ENCODE measurements around the gene CP. TPM values are rescaled to one million over a fixed set of nuclear protein-coding genes. Genes with fewer than 3 reads are reported as not detected.
"Not testable (repeated sequence)": the region's sequence is repeated elsewhere in the genome, so short reads cannot be mapped to it uniquely, and the experiment has no call there.

The CP gene
- total and polyA plus RNA-seq, 4 experiments from 2014 or later, result 0.34 TPM; not detected in 3

DNA sequence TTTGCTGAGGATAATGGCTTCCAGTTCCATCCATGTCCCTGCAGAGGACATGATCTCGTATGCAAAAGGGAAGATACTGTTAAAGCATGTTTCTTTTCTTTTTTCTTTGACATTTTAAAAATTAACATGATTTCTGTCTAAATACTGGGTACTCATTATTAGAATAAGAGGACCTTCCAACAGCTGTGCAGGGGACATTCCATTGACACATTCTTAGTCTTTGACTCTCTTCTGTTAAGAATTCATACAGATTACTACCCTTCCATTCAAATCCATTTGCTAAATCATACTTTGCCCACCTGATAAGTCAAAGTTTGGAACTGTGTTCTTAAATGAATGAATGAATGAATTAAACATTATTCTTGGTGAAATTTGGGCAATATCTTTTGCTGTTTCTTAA is 5.1 kb upstream of the CP start:
- no peak for DNase-seq
- no peak overlapping the region for H3K27ac Mint-ChIP-seq
- H3K36me3 Mint-ChIP-seq, result no peaks in the 10 kb centered on the region
- H3K4me3 Mint-ChIP-seq, result peak overlapping the region in 1 of 8 donors; percentile 63
- H3K27me3 Mint-ChIP-seq, result peaks cover 0 to 1% of the 10 kb centered on the region in 2 donors
- H3K4me3 ChIP-seq (ENCODE audit: low read length in 2 of 2), result no peak overlapping the region
- no peak overlapping the region for H3K27ac ChIP-seq (ENCODE audit: low read depth, low read length)
- H3K27me3 ChIP-seq (ENCODE audit: insufficient read depth, low read length), result no peaks in the 10 kb centered on the region
- peaks cover 18% of the 10 kb centered on the region for H3K4me1 ChIP-seq (ENCODE audit: insufficient read depth, low read length)
- no peaks in the 10 kb centered on the region for H3K36me3 ChIP-seq (ENCODE audit: insufficient read depth, low read length)
- ChIA-PET CTCF (ENCODE audit: partially characterized antibody) (no interaction called here), POLR2A (ENCODE audit: partially characterized antibody) (no interaction called here)
- peaks cover 0 to under 1% (median 0%) of the 10 kb centered on the region in 8 donors for H3K9me3 Mint-ChIP-seq
- intact Hi-C loops (cut with micrococcal nuclease), result no loop called here
- H3K4me1 Mint-ChIP-seq, result peaks cover 11 to 27% (median 21%) of the 10 kb centered on the region in 4 donors
- no peaks in the 10 kb centered on the region for H3K9me3 ChIP-seq (ENCODE audit: control insufficient read depth in 1 of 2, low read length in 2 of 2)

DNA sequence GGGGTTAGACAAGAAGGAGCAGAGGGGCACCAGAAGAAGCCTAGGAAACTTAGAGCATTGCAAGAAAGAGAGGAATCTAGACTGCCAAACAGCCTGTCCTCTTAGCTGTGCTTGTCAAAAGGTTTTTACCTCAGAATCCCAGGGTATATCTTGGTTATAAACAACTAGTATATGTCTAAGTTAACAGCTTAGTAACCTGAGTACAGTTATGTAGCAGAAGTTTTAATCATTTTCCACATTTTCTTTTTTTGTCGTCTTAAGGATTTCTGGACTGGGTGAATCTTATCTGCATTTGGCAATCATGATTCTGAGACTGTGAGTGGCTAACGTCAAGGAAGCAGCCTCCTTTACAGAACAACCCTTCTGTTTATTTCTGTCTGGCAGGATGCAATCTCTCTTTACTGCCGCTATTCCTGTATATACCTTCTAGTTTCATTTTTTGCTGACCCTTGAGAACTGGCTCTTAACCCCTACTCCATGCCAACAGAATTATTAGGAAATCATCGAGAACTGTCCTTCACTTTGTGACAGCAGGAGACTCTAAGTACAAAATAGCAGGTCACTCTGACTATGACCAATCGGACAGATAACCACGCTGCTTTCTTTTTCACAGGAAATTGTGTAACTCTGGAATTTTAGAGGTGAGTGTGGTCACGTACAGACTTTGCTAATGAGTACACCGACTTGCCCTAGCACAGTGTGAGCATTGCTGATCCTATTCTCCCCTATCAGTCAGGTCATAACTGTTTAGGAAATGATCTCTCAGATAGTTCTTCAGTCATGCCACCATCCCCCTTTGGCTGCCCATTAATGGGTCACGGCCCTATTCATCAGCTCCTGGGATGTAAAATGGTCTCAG is 3.3 kb upstream of the CP start:
- H3K36me3 ChIP-seq (ENCODE audit: insufficient read depth, low read length), result no peaks in the 10 kb centered on the region
- Mint-ChIP-seq H3K9me3 (no peaks in the 10 kb centered on the region), H3K36me3 (no peaks in the 10 kb centered on the region), H3K4me3 (peak overlapping the region; percentile 84 to 95 (median 91)), H3K4me1 (peaks cover 11 to 27% (median 21%) of the 10 kb centered on the region in 4 donors), H3K27me3 (no peaks in the 10 kb centered on the region), H3K27ac (peak overlapping the region; percentile 45 to 93 (median 82))
- ChIA-PET POLR2A (ENCODE audit: partially characterized antibody) (no interaction called here), CTCF (ENCODE audit: partially characterized antibody) (interaction anchor here (0.9 to 1.9 kb wide), 3 partner anchors 8 to 105 kb away, joined by 3 to 4 read pairs (median 4); no protein-coding TSS in a partner anchor)
- peaks cover 18% of the 10 kb centered on the region for H3K4me1 ChIP-seq (ENCODE audit: insufficient read depth, low read length)
- no peak overlapping the region for H3K27ac ChIP-seq (ENCODE audit: low read depth, low read length)
- H3K9me3 ChIP-seq (ENCODE audit: control insufficient read depth in 1 of 2, low read length in 2 of 2), result no peaks in the 10 kb centered on the region
- peak in 4 of 5 donors; percentile 11 to 23 (median 13) for DNase-seq
- intact Hi-C loops (cut with micrococcal nuclease), result no loop called here
- peak overlapping the region in 1 of 2 donors; percentile 30 for H3K4me3 ChIP-seq (ENCODE audit: low read length in 2 of 2)
- no peaks in the 10 kb centered on the region for H3K27me3 ChIP-seq (ENCODE audit: insufficient read depth, low read length)

DNA sequence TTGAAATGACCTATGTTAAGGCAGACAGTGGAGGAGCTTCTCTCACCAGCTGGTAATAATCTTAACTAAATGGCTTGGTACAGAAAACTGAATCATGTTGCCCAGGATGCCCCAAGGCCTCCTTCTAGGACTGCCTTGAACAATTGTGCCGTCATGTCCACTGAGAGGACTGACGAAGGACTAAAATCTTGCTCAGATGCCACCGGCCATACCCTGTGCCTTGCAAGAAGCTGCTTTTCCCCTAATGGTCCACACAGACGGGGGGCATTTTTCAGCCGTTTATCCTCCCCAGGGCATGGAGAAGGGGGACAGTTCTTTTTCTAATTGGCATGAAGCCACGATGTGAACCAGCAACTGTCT is 1.8 kb upstream of the CP start:
- Histone ChIP-seq H3K36me3 (ENCODE audit: insufficient read depth, low read length) (no peaks in the 10 kb centered on the region), H3K4me1 (ENCODE audit: insufficient read depth, low read length) (peaks cover 18% of the 10 kb centered on the region), H3K27me3 (ENCODE audit: insufficient read depth, low read length) (no peaks in the 10 kb centered on the region), H3K27ac (ENCODE audit: low read depth, low read length) (no peak overlapping the region), H3K9me3 (ENCODE audit: control insufficient read depth in 1 of 2, low read length in 2 of 2) (no peaks in the 10 kb centered on the region), H3K4me3 (ENCODE audit: low read length in 2 of 2) (no peak overlapping the region)
- Mint-ChIP-seq H3K27me3 (no peaks in the 10 kb centered on the region), H3K4me1 (peaks cover 11 to 27% (median 21%) of the 10 kb centered on the region in 4 donors), H3K4me3 (peak overlapping the region in 1 of 8 donors; percentile 33), H3K27ac (no peak overlapping the region), H3K9me3 (no peaks in the 10 kb centered on the region), H3K36me3 (no peaks in the 10 kb centered on the region)
- intact Hi-C loops (cut with micrococcal nuclease), result no loop called here
- no peak for DNase-seq
- POLR2A ChIA-PET (ENCODE audit: partially characterized antibody), result no interaction called here
- CTCF ChIA-PET (ENCODE audit: partially characterized antibody), result no interaction called here

DNA sequence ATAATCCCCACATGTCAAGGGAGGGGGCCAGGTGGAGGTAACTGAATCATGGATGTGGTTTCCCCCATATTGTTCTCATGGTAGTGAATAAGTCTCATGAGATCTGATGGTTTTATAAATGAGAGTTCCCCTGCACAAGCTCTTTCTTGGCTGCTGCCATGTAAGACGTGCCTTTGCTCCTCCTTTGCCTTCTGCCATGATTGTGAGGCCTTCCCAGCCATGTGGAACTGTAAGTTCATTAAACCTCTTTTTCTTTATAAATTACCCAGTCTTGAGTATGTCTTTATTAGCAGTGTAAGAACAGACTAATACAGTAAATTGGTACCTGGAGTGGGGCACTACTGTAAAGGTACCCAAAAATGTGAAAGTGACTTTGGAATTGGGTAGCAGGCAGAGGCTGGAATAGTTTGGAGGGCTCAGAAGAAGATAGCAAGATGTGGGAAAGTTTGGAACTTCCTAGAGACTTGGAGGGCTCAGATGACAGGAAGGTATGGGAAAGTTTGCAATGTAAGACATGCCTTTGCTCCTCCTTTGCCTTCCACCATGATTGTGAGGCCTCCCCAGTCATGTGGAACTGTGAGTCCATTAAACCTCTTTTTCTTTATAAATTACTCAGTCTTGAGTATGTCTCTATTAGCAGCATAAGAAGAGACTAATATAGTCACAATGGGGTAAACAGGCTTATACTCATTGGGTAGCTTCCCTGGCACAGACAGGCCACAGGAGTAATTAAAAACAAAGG is 2.1 kb downstream of the CP start:
- H3K27ac Mint-ChIP-seq; H3K27me3 ChIP-seq (ENCODE audit: insufficient read depth, low read length); POLR2A ChIA-PET (ENCODE audit: partially characterized antibody); H3K36me3 ChIP-seq (ENCODE audit: insufficient read depth, low read length); H3K4me3 ChIP-seq (ENCODE audit: low read length in 2 of 2); intact Hi-C loops (cut with micrococcal nuclease); H3K27ac ChIP-seq (ENCODE audit: low read depth, low read length); H3K4me3 Mint-ChIP-seq; H3K9me3 Mint-ChIP-seq; DNase-seq; H3K36me3 Mint-ChIP-seq; H3K9me3 ChIP-seq (ENCODE audit: control insufficient read depth in 1 of 2, low read length in 2 of 2); CTCF ChIA-PET (ENCODE audit: partially characterized antibody); H3K27me3 Mint-ChIP-seq: not testable (repeated sequence)
- peaks cover 3 to 16% (median 11%) of the 10 kb centered on the region in 4 donors for H3K4me1 Mint-ChIP-seq
- H3K4me1 ChIP-seq (ENCODE audit: insufficient read depth, low read length), result peaks cover 11% of the 10 kb centered on the region

DNA sequence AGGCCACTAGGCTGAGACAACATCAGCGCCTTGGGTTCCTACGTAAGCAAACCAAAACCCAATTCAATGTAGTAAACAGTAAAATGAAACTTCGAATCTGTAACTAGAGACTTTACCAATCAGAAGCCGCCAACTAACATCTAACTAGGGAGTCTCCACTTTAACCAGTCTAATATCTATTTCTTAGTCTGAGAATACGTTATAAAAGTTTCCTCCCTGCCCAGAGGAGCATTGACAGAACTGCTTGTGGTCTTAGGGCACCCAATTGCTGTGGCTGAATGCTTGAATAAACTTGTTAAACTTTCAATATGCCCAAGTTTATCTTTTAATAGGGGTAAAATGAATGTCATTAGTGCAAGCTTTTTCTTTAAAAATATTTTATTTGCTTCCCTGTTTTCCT is 4.3 kb downstream of the CP start:
- Mint-ChIP-seq H3K27ac (no peak overlapping the region), H3K36me3 (no peaks in the 10 kb centered on the region), H3K9me3 (no peaks in the 10 kb centered on the region)

DNA sequence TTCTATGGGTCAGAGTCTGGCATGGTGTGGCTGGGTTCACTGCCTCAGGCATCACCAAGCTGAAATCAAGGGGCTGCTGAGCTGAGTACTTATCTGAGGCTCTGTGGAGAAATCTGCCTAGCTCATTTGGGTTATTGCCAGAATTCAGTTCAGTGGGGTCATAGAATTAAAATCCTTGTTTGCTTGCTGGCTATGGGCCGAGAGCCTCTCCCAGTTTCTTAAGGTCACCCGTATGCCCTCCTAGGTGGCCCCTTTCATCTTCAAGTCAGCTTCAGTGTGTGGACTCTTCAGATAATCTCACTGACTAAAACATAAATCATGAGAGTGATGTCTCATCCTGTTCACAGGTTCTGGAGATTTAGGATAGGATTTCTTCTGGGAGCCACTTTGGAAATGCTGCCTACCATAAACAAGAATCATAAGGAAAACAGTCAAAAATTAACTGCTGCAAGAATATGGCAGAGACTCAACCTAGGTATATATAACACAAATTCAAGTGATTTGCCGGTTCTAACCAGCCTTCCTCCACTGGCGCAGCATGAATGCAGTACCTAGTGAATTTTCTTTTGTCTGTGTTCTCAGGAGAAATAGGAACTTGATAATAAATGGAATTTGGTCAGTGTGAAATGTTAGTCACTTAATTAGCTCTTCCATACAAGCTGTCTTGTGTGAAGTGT is 5.3 kb downstream of the CP start:
- H3K4me3 ChIP-seq (ENCODE audit: low read length in 2 of 2), result no peak overlapping the region
- Mint-ChIP-seq H3K4me3 (no peak overlapping the region), H3K36me3 (no peaks in the 10 kb centered on the region), H3K27me3 (peaks cover 0 to 3% of the 10 kb centered on the region in 2 donors), H3K9me3 (no peaks in the 10 kb centered on the region), H3K4me1 (no peaks in the 10 kb centered on the region), H3K27ac (no peak overlapping the region)
- intact Hi-C loops (cut with micrococcal nuclease), result no loop called here
- H3K9me3 ChIP-seq (ENCODE audit: control insufficient read depth in 1 of 2, low read length in 2 of 2), result no peaks in the 10 kb centered on the region
- H3K27me3 ChIP-seq (ENCODE audit: insufficient read depth, low read length), result no peaks in the 10 kb centered on the region
- no peaks in the 10 kb centered on the region for H3K36me3 ChIP-seq (ENCODE audit: insufficient read depth, low read length)
- DNase-seq, result no peak
- no peak overlapping the region for H3K27ac ChIP-seq (ENCODE audit: low read depth, low read length)
- H3K4me1 ChIP-seq (ENCODE audit: insufficient read depth, low read length), result no peaks in the 10 kb centered on the region
- CTCF ChIA-PET (ENCODE audit: partially characterized antibody), result interaction anchor here (0.6 to 1.0 kb wide), 2 partner anchors 9 to 314 kb away, joined by 3 to 4 read pairs; no protein-coding TSS in a partner anchor
- POLR2A ChIA-PET (ENCODE audit: partially characterized antibody), result no interaction called here

More for the DNA sequence above, 4.3 kb downstream of the CP start:
- Mint-ChIP-seq H3K4me1 (no peaks in the 10 kb centered on the region), H3K4me3 (no peak overlapping the region), H3K27me3 (peaks cover 0 to 2% of the 10 kb centered on the region in 2 donors)
- H3K36me3 ChIP-seq (ENCODE audit: insufficient read depth, low read length), result no peaks in the 10 kb centered on the region
- no peaks in the 10 kb centered on the region for H3K9me3 ChIP-seq (ENCODE audit: control insufficient read depth in 1 of 2, low read length in 2 of 2)
- intact Hi-C loops (cut with micrococcal nuclease), result no loop called here
- POLR2A ChIA-PET (ENCODE audit: partially characterized antibody), result no interaction called here
- DNase-seq, result no peak
- H3K27ac ChIP-seq (ENCODE audit: low read depth, low read length), result no peak overlapping the region
- no peaks in the 10 kb centered on the region for H3K27me3 ChIP-seq (ENCODE audit: insufficient read depth, low read length)
- H3K4me3 ChIP-seq (ENCODE audit: low read length in 2 of 2), result no peak overlapping the region
- no peaks in the 10 kb centered on the region for H3K4me1 ChIP-seq (ENCODE audit: insufficient read depth, low read length)
- CTCF ChIA-PET (ENCODE audit: partially characterized antibody), result no interaction called here

DNA sequence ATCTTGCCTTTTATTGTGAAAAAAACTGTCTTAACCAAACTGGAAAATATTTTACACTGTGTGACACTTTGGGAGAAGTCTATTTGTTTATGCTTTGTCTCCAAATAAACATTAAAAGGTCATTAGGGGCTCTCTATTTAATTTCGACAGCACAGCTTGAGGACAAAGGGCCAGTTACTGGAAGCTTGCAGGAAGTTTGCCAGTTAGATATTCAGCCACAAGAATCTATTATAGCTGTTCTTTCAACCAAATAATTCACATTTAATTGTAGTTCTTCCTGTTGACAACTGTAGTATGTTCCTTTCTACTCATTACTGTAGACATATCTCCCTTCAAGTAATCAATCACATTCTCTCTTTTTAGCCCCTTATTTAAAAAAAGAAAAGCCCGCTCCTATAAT is 6.1 kb downstream of the CP start:
- Mint-ChIP-seq H3K27me3 (peaks cover 0 to 3% of the 10 kb centered on the region in 2 donors), H3K4me1 (no peaks in the 10 kb centered on the region), H3K9me3 (no peaks in the 10 kb centered on the region), H3K4me3 (no peak overlapping the region), H3K27ac (peak overlapping the region in 1 of 7 donors; percentile 33), H3K36me3 (no peaks in the 10 kb centered on the region)
- Histone ChIP-seq H3K9me3 (ENCODE audit: control insufficient read depth in 1 of 2, low read length in 2 of 2) (no peaks in the 10 kb centered on the region), H3K4me1 (ENCODE audit: insufficient read depth, low read length) (no peaks in the 10 kb centered on the region), H3K4me3 (ENCODE audit: low read length in 2 of 2) (no peak overlapping the region), H3K36me3 (ENCODE audit: insufficient read depth, low read length) (no peaks in the 10 kb centered on the region), H3K27ac (ENCODE audit: low read depth, low read length) (no peak overlapping the region), H3K27me3 (ENCODE audit: insufficient read depth, low read length) (no peaks in the 10 kb centered on the region)
- intact Hi-C loops (cut with micrococcal nuclease), result no loop called here
- ChIA-PET POLR2A (ENCODE audit: partially characterized antibody) (no interaction called here), CTCF (ENCODE audit: partially characterized antibody) (interaction anchor here (0.6 kb wide), 1 partner anchor 315 kb away, joined by 3 read pairs; no protein-coding TSS in a partner anchor)
- DNase-seq, result no peak
